OCI-M2 (cell line): ENCODE data around the gene ICOS.
"Not testable (repeated sequence)": the region's sequence is repeated elsewhere in the genome, so short reads cannot be mapped to it uniquely, and the experiment has no call there.

ENCODE experiments used
- DNase-seq: peaks from one replicate; lab custom pipeline; 2025; ENCODE audit not compliant: unreplicated experiment; lab: John Stamatoyannopoulos, UW

ICOS gene

DNA sequence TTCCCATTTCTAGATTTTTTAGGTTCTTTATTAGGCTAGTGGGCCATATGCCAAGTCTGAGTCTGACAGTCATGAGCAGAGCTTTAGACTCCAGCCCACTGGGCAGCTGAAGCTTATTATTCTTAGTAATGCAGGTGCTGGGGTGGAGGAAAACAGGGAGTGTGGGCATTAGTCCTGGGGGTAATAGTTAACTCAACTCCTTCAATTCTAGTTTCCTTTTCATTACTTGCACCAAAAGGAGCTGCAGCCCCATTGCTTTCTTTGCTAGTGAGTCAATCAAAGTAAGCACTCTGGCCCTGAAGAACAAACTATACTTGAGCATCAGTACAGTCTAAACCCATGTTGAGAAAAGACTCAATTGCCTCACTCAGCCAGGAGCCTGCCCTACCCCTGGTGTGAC, 35.5 kb downstream of the ICOS start:
- DNase-seq: no peak

DNA sequence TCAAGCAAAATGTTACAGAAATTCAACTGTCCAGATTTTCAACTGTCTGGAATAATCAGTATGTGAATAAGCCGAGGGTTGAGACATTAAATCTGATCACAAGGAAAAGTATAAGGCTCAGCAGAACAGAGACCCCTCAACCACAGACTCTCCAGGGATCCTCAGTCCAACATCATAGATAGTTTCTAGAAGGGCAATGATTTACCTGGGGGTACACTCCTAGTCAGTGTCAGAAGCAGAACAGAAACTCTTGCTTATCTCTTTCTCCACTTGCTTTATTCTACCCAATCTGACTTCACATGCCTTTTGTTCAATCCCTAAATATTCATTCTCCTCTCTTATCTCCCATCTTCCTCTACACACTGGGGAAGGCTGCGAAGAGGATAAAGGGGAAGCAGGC, 36.4 kb downstream of the ICOS start:
- DNase-seq: no peak

DNA sequence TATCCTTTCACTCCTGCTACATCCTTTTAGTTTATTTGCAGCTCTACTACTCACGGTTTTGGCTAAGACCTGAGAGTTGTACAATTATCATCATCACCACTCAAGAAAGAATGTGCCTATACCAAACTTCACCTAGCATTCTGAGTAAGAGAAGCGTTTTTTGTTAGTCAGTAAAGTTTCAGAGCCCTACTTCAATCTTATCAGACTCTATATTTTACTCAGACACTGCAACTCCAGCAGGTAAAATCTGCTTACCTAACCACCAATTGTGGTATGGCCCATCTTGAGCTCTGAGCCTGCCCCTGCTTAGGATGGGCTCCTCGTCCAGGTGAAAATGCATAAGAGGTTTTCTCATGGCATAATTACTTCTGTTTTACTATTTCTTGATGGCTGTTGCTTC, 37.1 kb downstream of the ICOS start:
- no peak for DNase-seq

DNA sequence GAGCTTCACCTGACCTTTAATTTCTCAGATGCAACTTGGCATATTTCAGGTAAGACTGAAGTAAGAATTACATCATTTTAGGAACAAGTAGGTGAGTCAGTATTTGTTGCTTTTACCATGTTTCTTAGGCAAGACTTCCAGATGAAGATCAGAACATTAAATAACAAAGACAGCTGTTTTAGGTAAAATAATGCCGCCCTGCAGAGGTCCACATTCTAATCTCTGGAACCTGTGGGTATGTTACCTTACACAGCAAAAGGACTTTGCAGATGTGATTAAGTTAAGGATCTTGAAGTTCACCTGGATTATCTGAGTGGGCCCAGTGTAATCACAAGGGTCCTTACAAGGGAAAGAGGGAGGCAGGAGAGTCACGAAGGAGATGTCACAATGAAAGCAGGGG, 39.3 kb downstream of the ICOS start:
- no peak for DNase-seq

DNA sequence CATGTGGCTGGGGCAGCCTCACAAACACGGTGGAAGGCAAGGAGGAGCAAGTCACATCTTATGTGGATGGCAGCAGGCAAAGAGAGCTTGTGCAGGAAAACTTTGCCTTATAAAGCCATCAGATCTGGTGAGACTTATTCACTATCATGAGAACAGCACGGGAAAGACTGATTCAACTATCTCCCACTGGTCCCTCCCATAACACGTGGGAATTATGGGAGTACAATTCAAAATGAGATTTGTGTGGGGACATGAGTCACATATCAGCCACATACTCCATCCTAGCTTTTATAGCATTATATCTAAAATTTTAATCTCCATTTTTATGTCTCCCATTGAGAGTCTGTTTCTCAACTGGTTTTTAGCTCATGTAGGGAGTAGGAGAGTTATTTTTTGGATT, 45.7 kb downstream of the ICOS start:
- no peak for DNase-seq

DNA sequence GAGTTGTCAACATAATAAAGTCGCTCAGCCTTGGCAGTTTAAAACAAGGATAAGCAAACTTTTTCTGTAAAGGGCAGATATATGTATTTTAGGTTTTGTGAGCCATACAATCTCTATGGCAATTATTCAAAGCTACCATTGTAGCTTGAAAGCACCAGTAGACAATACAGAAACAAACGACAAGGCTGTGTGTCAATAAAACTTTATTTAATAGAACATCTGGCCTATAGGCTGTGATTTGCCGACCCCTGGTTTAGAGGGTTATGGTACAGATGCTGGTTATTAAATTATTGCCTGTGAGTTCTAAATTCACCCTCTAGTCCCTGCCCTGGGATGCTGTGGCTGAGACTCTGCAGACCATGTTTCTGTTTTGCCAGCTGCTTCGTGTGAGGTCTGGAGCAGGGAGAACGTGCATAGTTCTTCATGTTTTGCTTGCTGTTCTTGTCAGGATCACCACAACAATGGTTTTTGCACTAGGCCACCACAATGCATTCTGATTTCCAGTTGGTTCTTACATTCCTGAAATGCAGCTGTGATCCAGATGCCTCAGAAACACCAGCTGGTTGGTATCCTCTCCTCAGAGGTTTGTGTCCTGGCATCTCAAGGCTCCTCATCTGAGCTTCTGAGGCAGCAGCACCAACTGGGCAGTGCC, 46.6 kb downstream of the ICOS start:
- no peak for DNase-seq

DNA sequence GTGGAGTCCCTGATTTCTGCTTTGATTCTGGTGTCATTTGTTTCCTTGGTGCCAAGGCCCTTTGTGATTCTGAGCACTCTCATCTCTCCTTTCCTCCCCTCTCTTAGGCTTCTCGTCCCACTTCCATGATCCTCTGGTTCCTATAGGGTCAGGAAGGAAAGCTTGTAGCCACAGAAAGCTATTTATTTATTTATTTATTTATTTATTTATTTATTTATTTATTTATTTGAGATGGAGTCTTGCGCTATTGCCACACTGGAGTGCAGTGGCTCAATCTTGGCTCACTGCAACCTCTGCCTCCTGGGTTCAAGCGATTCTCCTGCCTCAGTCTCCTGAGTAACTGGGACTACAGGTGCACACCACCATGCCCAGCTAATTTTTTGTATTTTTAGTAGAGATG, 49.4 kb downstream of the ICOS start:
- DNase-seq: not testable (repeated sequence)

DNA sequence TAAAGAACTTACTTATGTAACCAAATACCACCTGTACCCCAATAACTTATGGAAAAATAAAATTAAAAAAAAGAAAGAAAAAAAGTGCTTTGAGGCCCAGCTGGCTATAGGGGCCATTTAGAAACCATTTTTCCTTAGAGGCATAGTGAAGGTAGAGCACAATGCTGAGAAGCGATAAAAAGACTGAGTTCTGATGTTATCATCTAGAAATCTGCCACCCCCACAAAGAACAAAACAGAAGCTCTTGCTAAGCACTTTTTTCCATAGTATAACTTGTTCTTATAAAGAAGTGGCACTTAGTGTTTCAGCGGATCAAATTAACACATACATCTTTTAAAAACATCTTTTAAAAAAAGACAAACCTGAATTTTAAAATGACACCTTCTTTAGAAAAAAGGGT, 51.4 kb downstream of the ICOS start:
- no peak for DNase-seq

DNA sequence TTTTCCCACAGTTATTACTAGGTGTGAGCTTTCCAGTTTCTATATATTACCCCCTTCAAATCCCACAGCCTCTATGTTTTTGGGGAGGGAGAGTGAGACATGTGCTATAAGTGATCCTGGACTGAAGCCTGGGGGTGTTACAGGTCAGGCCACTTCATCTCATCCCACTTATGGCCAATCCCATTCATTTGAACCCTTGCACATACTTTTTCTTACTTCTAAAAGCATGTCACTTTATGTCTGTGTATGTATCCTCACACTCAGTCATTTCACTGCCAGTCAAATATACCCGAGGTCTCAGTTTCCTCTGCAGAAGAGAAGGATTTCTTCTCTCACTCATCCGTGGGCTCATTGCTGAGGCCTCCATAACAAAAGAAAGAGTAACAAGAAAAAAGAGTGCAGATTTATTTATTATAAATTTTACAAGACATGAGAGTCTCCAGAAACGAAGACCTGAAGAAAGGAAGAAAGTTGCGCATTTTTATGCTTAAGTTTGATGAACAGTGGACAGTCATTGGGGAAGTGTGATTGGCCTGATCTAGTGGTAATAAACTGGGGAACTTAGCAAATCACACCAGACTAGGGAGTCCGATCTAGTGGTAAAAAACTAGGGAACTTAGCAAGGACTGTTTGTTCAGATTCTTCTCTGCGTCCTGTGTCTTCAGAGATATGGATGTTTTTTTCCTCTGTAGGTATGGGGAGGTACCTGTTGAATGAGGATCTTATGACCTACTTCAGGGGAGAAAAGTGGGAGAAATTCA, 52.1 kb downstream of the ICOS start:
- DNase-seq: no peak

DNA sequence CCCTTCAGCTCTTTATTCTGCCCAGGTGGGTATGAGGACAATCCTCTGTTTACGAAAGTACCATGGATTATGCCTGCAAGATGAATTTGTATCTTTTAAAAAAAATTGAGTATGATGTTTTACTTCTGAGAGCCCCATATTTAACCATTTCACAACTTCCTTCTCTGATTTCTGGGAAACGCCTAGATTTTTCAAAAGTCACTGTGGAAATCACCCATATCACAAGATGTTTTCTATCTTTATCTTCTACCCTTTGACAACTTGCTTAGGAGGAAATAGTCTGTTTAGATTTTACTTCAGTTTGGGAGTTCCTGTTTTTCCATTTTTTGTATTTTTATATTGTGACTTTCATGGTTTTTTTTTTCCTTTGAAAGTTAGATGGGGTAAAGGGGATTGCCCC, 53.0 kb downstream of the ICOS start:
- DNase-seq: no peak

DNA sequence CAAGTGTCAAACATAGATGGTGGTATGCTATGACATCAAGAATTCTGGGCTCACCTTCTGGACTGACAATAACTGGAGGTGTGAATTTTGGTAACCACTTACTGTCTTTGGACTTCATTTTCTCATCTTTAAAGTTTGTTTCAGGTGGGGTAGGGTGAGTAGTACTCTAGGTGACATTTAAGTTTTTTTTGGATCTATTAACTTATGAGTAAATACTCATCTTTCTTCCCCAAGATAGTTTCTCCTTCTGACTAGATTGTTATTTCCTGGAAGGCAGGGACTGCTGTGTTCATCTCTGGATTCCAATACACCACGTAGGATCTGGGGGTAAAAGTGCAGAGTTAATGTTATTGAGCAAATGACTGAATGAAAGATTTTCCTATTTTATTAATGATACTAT, 55.9 kb downstream of the ICOS start:
- DNase-seq: no peak

DNA sequence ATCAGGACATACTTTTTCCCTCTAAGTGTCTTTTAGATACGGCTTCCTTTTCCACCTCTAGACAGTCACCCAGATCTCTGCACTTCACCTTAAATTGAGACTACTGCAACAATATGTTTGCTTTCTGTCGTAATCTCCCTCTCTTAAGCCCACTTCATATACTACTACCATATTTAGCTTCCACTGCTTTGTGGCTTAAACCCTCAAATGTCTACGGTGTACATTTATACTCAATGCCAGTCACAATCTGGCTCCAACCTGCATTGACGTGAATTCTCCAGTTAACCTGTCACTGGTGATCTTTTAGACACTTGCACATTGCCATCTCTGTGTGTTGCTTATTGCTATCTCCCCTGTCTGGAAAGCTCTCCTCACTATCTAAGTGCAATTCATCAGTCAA, 56.4 kb downstream of the ICOS start:
- DNase-seq: no peak

DNA sequence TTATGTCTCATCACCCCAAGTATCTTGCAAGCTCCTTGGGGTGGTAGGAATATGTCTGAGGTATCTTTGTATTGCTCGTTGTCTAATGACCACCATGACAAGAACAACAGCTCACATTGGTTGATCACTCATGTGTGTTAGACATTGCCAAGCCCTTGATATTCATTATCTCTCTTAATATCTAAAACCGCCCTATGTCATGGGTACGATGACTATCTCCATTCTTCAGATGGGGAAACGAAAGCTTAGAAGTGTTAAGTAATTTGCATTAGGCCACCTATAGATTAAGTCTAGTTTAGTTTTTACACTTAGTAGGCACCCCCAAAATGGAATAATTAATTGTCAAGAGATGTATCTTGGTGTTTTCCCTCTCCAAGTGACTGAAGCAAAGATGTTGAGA, 57.0 kb downstream of the ICOS start:
- no peak for DNase-seq

DNA sequence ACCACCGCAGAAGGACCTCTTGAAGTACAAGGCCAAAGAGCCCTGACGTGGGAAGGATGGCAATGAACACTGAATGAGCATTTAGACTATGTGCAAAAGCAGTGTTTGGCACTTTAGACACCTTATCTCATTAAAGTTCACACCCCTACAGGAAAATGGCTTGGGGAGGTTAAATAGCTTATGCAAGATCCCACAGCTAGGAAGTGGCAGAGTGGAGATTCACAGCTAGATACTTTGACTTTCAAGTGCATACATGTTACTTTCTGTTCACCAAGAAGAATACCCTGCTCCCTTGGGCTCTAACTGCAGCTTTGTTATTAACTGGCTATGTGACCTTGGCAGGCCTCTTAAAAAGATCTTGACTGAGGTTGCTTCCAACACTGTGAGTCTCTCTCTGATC, 58.2 kb downstream of the ICOS start:
- no peak for DNase-seq

DNA sequence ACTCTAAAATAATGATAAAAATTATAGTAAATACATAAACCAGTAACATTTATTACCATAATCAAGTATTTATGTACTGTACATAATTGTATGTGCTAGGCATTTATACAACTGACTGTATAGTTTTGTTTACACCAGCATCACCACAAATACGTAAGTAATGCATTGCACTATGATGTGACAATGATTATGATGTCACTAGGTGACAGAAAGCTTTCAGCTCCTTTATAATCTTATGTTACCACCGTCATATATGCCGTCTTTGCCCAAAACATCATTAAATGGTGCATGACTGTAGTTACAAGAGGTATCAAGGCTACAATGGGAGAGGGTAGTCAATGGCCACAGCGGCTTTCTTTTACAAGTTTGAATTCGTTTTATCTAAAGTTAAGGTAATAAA, 60.1 kb downstream of the ICOS start:
- no peak for DNase-seq

DNA sequence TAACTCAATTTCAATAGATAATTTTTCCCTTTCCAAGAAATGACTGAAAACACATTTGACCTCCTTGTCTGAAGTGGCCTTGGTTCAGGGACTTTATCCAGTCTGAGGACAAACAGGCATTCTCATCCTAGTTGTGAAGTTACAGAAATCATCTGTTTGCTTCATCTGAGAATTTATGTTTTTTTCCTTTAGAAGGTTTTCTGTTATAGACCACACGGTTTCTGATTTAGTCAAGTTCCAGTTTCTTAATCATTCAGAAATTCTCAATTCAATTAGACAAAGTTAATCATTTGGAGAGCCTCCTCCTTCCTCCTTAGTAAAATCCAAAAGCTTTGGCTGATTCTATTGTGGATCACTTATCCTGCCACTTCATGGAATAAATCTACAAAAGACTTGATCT, 60.9 kb downstream of the ICOS start:
- DNase-seq: no peak

DNA sequence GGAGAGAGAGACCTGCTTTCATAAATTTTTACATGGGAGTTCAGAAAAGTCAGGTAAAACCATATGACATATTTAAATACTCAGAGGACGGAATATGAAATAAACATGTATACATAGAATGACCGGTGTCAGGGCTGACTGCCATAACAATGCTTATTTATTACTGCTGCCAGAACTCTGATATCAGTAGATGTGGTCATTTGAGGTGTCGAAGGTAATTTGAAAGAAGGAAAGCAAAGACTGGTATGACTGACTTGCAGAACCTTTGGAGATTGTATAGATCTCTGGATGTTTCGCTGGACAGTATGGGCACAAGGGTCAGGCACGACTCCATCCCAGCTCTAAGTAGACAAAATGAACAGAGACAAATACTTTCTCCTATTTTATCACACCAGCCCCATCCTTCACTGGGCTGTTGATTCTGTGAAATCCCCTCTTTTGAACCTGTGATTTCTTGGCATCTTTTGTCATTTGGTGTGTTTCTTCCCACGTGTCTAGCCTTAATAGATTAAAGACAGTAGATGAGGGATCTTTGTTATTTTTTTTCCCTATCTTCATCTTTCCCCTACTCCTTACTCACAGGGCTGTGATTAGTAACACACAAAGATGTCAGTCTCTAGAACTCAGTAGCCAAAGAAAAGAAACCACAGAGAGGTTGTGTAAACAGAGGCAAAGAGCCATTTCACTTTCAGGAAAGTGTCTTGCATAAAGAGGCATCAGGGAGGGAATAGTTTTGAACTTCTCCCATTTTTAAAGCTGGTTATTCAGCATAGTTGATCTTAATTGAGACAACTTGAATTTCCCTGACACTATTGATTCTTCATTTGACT, 61.6 kb downstream of the ICOS start:
- no peak for DNase-seq

DNA sequence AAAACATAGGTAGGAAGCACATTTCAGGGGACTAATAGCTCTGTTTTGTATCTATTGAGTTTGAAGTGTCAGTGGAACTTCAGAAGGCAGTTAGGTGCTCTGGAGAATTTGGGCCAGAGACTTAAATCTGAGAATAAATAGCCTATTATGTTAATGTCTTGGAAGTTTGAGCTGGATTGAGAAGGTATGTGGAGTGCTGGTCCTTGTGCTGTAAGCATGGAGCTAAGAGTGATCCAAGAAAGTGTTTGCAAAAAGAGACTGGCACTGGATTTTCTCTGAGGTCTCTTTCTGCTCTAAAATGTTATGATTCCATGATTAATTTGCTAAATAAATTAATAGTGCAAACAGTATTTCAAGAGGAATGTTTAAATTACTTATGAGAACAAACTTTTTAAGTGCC, 63.3 kb downstream of the ICOS start:
- no peak for DNase-seq

DNA sequence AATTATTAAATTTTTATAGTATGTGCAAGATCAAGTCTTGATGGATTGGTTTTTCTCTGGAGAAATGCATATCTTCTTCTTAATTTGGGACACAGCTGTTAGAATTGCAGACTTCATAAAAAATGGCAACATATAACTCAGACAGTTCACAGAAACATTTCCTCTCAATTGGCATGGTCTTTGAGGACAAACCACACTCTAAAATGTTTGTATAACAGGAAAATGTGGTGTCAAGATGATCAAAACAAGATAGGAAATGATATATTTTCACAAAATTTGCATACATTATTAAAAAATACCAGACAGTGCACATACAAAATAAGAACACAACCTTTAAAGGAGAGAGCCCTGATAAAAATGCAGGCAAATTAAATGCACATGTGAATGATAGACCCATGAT, 63.9 kb downstream of the ICOS start:
- no peak for DNase-seq

DNA sequence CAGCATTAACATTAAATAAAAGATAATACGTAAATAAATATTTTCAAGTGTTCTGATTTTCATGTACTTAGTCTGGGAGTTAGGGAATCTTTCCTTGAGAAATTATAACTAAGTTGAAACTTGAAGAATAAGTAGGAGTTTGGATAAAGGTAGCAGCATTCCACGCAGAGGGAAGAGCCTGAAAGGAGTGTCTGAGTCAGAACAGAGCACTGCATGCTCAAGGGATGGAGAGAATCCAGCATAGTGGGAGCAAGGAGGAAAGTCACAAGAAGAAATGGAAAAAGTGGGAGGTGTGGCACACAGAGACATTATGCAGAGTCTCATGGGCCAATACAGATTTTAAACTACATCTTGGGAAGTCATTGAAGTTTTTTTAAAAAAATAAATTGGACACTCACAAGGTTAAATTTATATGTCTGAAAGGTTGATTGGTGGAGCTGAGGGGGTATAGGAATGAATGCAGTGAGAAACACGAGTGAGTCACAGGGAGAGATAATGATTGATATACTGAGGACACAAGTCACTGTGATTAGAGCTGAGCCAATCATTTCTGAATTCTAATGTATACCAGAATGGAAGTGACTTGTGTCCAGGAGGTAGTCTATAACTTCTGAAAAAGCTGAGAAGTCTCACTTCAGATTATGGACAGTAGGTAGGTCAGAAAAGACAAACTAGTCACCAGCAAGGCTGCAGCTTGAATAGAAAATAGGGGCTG, 66.9 kb downstream of the ICOS start:
- DNase-seq: no peak

DNA sequence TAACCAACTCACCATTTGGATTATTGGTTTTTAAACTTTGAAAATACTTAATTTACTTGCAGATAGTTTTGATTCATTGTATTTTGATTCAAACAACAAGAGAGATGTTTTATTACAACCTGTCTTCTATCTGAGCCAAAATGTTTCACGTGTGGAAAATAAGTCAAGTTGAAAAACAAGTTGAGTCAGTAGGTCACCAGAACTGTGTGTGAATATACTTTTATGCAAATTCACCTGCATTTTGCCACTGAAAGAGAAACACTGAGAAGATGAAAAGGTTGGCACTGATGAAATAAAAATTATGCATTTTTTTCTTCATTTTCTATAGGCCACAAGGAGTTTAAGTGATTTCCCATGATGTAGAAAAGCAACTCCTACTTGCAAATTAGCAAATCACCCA, 68.3 kb downstream of the ICOS start:
- no peak for DNase-seq
